Measurements from ENCODE around the gene ZBTB7B.
"Not testable (repeated sequence)": the region's sequence is repeated elsewhere in the genome, so short reads cannot be mapped to it uniquely, and the experiment has no call there.

Gene ZBTB7B

GRCh38 chr1:154983776-154984466 lies 18.7 kb upstream of the ZBTB7B start:
- ChIA-PET CTCF (interaction anchor here (0.6 to 1.1 kb wide), 8 partner anchors 11 to 424 kb away, joined by 3 to 7 read pairs (median 4); partner anchors contain the start of gene PYGO2), POLR2A (ENCODE audit: low non-redundant PET) (interaction anchor here (0.7 to 1.6 kb wide), 4 partner anchors 9 to 19 kb away, joined by 4 to 8 read pairs (median 4); partner anchors contain the start of genes LENEP and SHC1)
- peak overlapping the region; percentile 91 for H3K27ac ChIP-seq
- no peak for DNase-seq (ENCODE audit: low spot score)
- TF ChIP-seq CTCF (conservative IDR thresholded peaks at IDR 0.05; ENCODE audit: low read depth): peak; percentile 18; the same call in 1 of the 2 replicates

- DNase-seq (ENCODE audit: low spot score); POLR2A ChIA-PET (ENCODE audit: low non-redundant PET): not testable (repeated sequence)
- peak overlapping the region; percentile 60 for H3K27ac ChIP-seq
- CTCF ChIA-PET: interaction anchor here (0.7 to 1.9 kb wide), 3 partner anchors 16 to 57 kb away, joined by 3 to 7 read pairs (median 6); partner anchors contain the start of gene SHC1
Measured at GRCh38 chr1:154986736-154987135, 15.9 kb upstream of the ZBTB7B start.

- no peak for DNase-seq (ENCODE audit: low spot score)
- CTCF ChIA-PET: interaction anchor here (0.7 to 1.9 kb wide), 5 partner anchors 17 to 63 kb away, joined by 3 to 7 read pairs (median 6); partner anchors contain the start of gene SHC1
- POLR2A ChIA-PET (ENCODE audit: low non-redundant PET): no interaction called here
- H3K27ac ChIP-seq: peak overlapping the region; percentile 60
- TF ChIP-seq CTCF (conservative IDR thresholded peaks at IDR 0.05; ENCODE audit: low read depth): no peak
Measured at GRCh38 chr1:154987326-154987725, 15.3 kb upstream of the ZBTB7B start.

- ChIA-PET CTCF (interaction anchor here (0.6 to 1.9 kb wide), 4 partner anchors 29 to 97 kb away, joined by 3 to 7 read pairs (median 5); no protein-coding TSS in a partner anchor), POLR2A (ENCODE audit: low non-redundant PET) (interaction anchor here (0.9 kb wide), 1 partner anchor 17 kb away, joined by 3 read pairs; no protein-coding TSS in a partner anchor)
- peak overlapping the region; percentile 60 for H3K27ac ChIP-seq
- no peak for TF ChIP-seq CTCF (conservative IDR thresholded peaks at IDR 0.05; ENCODE audit: low read depth)
- no peak for DNase-seq (ENCODE audit: low spot score)
Measured at GRCh38 chr1:154988058-154988954, 14.3 kb upstream of the ZBTB7B start.

GRCh38 chr1:154989195-154989860 lies 13.3 kb upstream of the ZBTB7B start:
- no peak for DNase-seq (ENCODE audit: low spot score)
- TF ChIP-seq CTCF (conservative IDR thresholded peaks at IDR 0.05; ENCODE audit: low read depth): no peak
- ChIA-PET CTCF (interaction anchor here (1.1 to 1.7 kb wide), 2 partner anchors 28 to 33 kb away, joined by 5 to 6 read pairs; partner anchors contain the start of gene PBXIP1), POLR2A (ENCODE audit: low non-redundant PET) (no interaction called here)
- peak overlapping the region; percentile 54 for H3K27ac ChIP-seq

- TF ChIP-seq CTCF (conservative IDR thresholded peaks at IDR 0.05; ENCODE audit: low read depth): no peak
- ChIA-PET CTCF (interaction anchor here (0.5 to 1.1 kb wide), 4 partner anchors 10 to 537 kb away, joined by 3 to 5 read pairs (median 4); partner anchors contain the start of gene PBXIP1), POLR2A (ENCODE audit: low non-redundant PET) (no interaction called here)
- H3K27ac ChIP-seq: peak overlapping the region; percentile 54
- DNase-seq (ENCODE audit: low spot score): no peak
Measured at GRCh38 chr1:154990276-154990675, 12.3 kb upstream of the ZBTB7B start.
